Measurements from ENCODE around the gene MED13L.

GRCh38 chr12:115926037-115926670 lies 351.3 kb downstream of the MED13L start:
- TF ChIP-seq YY1 (IDR thresholded peaks at IDR 0.05; ENCODE audit: low read depth) = no peak
- TF ChIP-seq, protein P1, sequence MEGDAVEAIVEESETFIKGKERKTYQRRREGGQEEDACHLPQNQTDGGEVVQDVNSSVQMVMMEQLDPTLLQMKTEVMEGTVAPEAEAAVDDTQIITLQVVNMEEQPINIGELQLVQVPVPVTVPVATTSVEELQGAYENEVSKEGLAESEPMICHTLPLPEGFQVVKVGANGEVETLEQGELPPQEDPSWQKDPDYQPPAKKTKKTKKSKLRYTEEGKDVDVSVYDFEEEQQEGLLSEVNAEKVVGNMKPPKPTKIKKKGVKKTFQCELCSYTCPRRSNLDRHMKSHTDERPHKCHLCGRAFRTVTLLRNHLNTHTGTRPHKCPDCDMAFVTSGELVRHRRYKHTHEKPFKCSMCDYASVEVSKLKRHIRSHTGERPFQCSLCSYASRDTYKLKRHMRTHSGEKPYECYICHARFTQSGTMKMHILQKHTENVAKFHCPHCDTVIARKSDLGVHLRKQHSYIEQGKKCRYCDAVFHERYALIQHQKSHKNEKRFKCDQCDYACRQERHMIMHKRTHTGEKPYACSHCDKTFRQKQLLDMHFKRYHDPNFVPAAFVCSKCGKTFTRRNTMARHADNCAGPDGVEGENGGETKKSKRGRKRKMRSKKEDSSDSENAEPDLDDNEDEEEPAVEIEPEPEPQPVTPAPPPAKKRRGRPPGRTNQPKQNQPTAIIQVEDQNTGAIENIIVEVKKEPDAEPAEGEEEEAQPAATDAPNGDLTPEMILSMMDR (IDR thresholded peaks at IDR 0.05) = no peak
- TF ChIP-seq SIN3A (IDR thresholded peaks at IDR 0.05; ENCODE audit: borderline replicate concordance, low read depth, low read length) = no peak
- TF ChIP-seq ELF1 (IDR thresholded peaks at IDR 0.05) = no peak
- TF ChIP-seq FOXJ3 (CRISPR knock-in tag; IDR thresholded peaks at IDR 0.05) = no peak
- TF ChIP-seq FOXM1 (IDR thresholded peaks at IDR 0.05; ENCODE audit: low read depth) = no peak

Data from SK-N-SH (cell line).